HG03280 (cell line): ENCODE results near the gene METTL1.
A peak's percentile ranks its signal among the peaks of the same experiment; 100 is the strongest.

ENCODE experiments used
- ATAC-seq: cut with Tn5 transposase; IDR thresholded peaks from one replicate; pipeline ENCODE4 v1.9.1; 2021; ENCODE audit warnings: mild to moderate bottlenecking, moderate library complexity; ENCODE audit not compliant: unreplicated experiment

METTL1 gene

DNA sequence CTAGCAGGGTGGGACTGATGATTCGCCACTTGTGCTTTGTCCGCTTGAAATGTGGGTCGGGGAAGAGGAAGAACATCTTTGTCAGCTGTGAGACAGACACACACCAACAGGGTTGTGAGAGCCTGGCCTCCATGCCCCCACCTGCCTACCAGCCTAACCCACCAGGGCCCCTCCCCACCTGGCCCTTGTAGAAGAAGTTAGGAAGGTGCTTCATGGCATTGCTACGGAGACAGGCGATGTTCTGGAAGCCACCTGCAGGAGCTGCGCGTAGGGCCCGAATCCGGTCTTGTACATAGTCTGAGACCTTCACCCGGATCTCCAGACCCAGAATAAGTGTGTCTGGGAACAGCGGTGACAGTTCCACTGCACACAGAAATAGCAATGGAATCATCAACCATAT is 2.3 kb downstream of the METTL1 start:
- ATAC-seq: no peak

- ATAC-seq: no peak
Observed at GRCh38 chr12:57767876-57768275, 4.0 kb downstream of the METTL1 start.

GRCh38 chr12:57767305-57767698 is 4.6 kb downstream of the METTL1 start:
- ATAC-seq: no peak

GRCh38 chr12:57766464-57767304 is 5.2 kb downstream of the METTL1 start, which contains the start of gene CYP27B1:
Gene CYP27B1, minus strand, starts transcription at chr12:57767078. Its CDS starts 37 bp downstream, at chr12:57767041.
- no peak for ATAC-seq

DNA sequence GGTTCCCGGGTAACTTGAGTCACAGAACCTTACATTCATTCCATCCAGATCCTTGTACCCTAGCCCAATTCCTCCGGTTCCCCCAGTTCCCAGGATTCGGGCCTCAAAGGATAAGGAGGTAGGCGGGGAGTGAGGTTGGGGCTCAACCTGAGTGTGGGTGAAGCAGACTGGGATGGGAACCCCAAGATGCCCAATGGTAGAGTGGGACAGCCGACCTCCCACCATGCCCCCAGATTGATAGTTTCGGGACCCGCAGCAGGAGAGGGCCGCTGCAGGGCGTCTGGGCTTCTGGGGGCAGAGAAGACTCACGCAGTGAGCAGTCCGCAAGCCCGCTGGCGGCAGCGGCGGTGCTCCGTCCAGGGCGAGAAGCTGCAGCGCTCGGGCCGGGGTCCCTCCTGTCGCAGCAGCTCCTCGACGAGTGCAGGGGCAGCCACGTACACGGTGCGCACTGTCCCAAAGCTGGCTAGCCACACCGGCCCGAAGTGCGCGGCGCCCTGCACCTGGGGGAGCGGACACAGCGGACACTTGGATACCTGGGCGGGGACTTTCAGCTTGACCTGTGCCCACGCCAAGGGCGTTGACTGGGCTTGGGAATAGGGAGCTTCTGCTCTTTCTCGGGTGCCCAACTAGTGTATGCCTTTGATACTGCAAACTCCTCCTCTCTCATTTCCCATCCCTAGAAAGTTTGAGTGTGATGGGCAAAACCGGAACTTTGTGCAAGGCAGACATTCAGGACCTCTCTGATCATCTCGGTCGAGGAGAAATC is 6.0 kb downstream of the METTL1 start:
- ATAC-seq: no peak

DNA sequence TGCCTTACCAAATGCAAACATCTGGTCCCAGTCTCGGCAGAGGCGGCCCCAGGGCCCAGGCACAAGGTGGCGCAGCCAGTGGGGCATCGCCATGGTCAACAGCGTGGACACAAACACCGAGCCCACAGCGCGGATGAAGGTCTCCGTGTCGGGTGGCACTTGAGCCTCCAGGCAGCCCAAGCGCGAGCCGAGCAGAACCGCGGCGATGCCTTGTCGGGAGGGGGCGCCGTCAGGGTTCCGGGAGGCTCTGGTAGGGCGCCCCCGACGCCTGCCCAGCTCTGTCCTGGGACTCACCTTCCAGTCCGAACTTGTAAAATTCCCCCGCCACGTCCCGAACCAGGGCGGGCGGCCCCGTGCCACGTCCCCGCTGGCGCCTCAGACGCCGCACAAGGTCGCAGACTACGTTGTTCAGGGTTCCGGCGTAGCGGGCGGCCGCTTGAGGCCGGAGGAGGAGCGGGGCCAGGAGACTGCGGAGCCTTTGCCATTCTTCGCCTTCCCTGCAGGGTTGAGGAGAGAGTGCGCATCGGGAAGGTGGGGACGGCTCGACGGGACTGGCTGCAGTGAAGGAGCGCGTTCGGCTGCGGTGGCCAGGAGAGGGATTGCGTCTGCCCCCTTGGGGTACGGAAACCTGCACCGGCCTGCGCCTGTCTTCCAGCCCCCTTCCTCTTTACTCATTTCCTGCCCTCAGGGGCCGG is 6.8 kb downstream of the METTL1 start:
- ATAC-seq: peak; percentile 66

DNA sequence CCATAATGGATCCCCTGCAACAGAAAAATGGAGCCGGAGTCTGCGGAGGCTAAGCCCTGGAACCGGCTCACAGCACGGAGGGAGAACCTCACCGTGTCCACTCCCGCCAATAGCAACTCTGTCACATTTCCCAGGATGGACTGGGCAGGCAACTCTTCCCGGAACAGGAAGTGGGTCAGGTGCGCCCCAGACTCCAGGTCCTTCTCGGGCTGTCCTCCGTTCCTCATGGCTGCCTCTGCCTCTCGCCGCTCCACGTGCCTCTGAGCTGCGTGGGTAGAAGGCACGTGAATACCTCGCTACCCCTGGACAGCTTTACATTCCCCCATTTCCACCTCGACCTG is 7.3 kb downstream of the METTL1 start:
- ATAC-seq: peak; percentile 9

DNA sequence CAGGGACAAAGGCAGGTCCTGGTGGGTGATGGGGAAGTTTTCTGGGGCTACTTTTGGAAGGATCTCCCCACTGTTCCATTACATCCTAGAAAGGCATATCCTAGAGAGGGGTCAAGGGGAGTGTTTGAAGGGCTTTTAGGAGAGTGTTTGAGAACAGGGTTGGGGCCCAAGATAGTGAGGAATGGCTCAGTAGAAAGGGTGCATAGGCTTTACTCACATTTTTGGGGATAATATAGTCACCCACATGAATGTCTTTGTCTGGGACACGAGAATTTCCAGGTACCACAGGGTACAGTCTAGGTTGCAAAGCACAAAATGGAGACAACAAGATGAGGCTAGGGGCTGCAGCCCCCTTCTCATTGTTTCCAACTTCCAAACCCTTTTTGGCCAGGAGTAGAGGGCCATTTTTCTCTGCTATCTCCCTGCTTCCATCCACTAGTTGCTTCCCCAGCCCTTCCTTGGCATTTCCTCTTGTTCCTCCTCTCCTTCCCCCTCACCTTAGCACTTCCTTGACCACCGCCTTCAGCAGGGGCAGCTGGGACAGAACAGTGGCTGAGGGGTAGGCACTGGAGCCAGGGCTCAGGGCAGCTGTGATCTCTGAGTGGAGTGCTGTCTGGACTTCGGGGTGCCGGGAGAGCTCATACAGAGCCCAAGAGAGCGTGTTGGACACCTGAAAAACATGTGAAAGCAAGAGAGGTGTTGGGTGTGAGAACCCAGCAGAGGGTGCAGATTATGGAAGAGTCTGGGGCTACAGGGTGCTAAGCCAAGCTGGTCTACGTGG is 7.8 kb downstream of the METTL1 start:
- no peak for ATAC-seq

- no peak for ATAC-seq
Observed at GRCh38 chr12:57762463-57762862, 9.4 kb downstream of the METTL1 start.

DNA sequence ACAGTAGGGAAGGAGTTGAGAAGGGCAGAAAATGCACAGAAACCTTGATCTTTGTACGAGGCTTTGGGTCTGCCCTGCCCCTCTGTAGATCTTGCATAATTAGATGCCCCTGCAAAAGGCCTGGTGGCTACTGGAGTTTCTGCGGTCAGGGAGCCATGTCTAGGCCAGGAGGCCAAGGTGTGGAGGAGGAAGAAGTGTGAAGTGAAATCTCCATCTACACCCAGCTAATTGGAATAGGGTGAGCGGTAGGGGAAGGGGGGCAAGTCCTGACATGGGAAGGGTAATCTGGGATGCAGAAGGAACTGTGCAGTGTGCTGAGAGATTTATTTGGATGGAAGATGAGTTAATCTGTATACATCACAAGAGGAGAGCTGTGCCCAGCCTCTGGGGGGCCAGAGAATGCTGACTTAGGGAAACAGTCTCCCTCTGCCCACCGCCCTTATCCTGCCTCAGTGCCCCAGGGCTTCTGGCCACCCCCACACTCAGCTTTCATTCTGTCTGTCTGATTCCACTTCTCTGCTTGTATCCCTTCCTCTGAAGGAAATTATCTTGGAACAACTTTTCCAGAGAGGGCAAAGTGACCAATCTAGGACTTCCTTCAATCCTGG is 10.4 kb downstream of the METTL1 start:
- no peak for ATAC-seq

- ATAC-seq: no peak
Observed at GRCh38 chr12:57760347-57760982, 11.4 kb downstream of the METTL1 start.

- ATAC-seq: no peak
Observed at GRCh38 chr12:57759360-57759980, 12.4 kb downstream of the METTL1 start.

- ATAC-seq: no peak
Observed at GRCh38 chr12:57758552-57759359, 13.1 kb downstream of the METTL1 start.

- no peak for ATAC-seq
Observed at GRCh38 chr12:57757771-57758170, 14.1 kb downstream of the METTL1 start.

GRCh38 chr12:57756406-57757341 is 15.2 kb downstream of the METTL1 start:
- ATAC-seq: no peak

GRCh38 chr12:57755454-57756372 is 16.2 kb downstream of the METTL1 start:
- no peak for ATAC-seq

- no peak for ATAC-seq
Observed at GRCh38 chr12:57755194-57755453, 16.8 kb downstream of the METTL1 start.
